Kidney epithelial cell (primary cell): ENCODE measurements around the gene BUB3. TPM values are rescaled to one million over a fixed set of nuclear protein-coding genes. Genes with fewer than 3 reads are reported as not detected.
"Not testable (repeated sequence)": the region's sequence is repeated elsewhere in the genome, so short reads cannot be mapped to it uniquely, and the experiment has no call there.

ENCODE experiments used
- DNase-seq: peaks from one replicate; pipeline ENCODE4 v3.0.0-alpha.2; 2010; ENCODE audit warnings: low read depth
- H3K27me3 ChIP-seq: 2 replicates; pipeline ENCODE4 v1.6.0; 2011; ENCODE audit warnings: low read length; ENCODE audit not compliant: control insufficient read depth, insufficient read depth
- H3K36me3 ChIP-seq: 2 replicates; pipeline ENCODE4 v1.5.1; 2011; ENCODE audit warnings: low read length; ENCODE audit not compliant: control insufficient read depth, insufficient read depth
- H3K4me3 ChIP-seq: 2 replicates; pipeline ENCODE4 v1.5.1; 2011; ENCODE audit warnings: low read depth, mild to moderate bottlenecking, control low read depth, low read length
- CTCF ChIP-seq: IDR thresholded peaks from 2 replicates; pipeline ENCODE4 v1.5.1; 2011; ENCODE audit warnings: mild to moderate bottlenecking, moderate library complexity, low read length, control low read depth, inconsistent platforms; ENCODE audit not compliant: insufficient read depth, poor library complexity, severe bottlenecking
- total RNA-seq: library from RNA; depleted of rRNA; stranded (reverse); fragments of >200 nt; gene quantifications from 2 replicates; pipeline ENCODE4 v1.2.3, GENCODE V29; 2015

The BUB3 gene
- total RNA-seq, 1 donor from 2014 or later = 153 TPM

DNA sequence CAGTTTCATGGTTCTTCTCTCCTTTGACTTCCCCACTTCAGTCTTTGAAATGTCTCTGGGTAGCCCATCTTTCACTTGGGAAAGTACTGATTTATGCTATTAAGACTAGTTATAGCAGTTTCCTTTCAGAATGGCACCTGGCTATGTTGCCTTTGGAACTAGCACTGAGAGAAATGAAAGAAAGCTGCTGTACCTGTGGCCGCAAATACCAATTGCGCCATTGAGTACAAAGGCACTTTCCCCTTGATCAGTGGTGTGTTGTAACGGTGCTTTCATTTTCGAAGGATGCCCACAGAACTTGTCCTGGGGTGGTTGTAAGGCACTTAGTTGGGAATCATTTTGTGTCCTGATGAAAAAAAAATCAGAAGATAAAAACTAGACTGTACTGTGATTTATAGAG, 16.8 kb downstream of the BUB3 start:
- no peak overlapping the region for H3K4me3 ChIP-seq
- no peaks in the 10 kb centered on the region for H3K27me3 ChIP-seq
- no peaks in the 10 kb centered on the region for H3K36me3 ChIP-seq
- TF ChIP-seq CTCF = no peak
- DNase-seq = no peak

GRCh38 chr10:123171616-123172015, 17.4 kb downstream of the BUB3 start:
- not testable (repeated sequence) for DNase-seq, H3K36me3 ChIP-seq, H3K27me3 ChIP-seq, H3K4me3 ChIP-seq

DNA sequence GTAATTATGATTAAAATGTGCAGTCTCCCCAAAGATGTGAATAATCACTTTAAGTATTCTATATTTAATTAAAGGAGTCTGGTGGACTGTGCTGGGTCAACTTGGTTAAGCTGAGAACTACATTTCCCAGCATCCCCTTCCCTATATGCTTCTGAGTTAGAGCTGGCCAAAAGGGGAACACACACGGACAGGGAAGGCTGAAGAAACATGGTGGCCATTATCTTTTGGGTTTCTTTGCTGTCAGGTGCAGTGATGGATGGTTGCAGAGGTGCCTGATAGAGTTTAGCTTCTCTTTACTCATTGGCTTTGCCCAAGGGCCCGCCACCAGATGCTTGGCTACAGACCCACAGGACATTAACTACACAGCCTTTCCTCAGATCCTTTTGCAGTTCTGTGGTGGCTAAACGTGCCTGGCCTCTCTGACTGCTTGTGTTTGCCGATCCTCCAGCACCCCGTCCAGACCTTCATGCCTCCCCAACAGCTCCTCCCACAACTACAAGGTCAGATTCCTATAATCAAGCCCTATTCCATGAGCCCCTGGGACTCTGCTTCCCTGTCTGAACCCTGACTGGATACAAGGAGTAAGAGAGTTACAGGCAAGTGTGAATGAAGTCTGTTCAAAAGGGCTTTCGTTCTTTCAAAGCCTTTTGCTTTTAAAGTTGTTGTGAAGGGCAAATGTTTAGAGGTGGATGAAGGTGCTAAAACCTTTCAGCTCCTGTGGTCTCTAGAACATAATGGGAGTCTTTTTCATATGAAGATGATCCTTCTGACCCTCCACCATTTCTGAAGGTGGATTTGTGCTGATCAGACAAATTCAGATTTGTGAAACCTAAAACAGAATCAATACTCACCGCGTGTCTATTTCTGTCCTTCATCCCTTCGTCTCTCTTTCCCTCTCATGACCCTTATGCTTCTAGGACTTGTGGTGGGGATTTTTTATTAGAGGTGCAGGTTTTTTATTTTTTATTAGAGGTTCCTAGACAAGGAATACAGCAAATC, 21.5 kb downstream of the BUB3 start:
- TF ChIP-seq CTCF = no peak
- no peak overlapping the region for H3K4me3 ChIP-seq
- no peaks in the 10 kb centered on the region for H3K36me3 ChIP-seq
- no peak for DNase-seq
- no peaks in the 10 kb centered on the region for H3K27me3 ChIP-seq

GRCh38 chr10:123178390-123178789, 24.2 kb downstream of the BUB3 start:
- H3K4me3 ChIP-seq, H3K36me3 ChIP-seq, H3K27me3 ChIP-seq, DNase-seq: not testable (repeated sequence)

DNA sequence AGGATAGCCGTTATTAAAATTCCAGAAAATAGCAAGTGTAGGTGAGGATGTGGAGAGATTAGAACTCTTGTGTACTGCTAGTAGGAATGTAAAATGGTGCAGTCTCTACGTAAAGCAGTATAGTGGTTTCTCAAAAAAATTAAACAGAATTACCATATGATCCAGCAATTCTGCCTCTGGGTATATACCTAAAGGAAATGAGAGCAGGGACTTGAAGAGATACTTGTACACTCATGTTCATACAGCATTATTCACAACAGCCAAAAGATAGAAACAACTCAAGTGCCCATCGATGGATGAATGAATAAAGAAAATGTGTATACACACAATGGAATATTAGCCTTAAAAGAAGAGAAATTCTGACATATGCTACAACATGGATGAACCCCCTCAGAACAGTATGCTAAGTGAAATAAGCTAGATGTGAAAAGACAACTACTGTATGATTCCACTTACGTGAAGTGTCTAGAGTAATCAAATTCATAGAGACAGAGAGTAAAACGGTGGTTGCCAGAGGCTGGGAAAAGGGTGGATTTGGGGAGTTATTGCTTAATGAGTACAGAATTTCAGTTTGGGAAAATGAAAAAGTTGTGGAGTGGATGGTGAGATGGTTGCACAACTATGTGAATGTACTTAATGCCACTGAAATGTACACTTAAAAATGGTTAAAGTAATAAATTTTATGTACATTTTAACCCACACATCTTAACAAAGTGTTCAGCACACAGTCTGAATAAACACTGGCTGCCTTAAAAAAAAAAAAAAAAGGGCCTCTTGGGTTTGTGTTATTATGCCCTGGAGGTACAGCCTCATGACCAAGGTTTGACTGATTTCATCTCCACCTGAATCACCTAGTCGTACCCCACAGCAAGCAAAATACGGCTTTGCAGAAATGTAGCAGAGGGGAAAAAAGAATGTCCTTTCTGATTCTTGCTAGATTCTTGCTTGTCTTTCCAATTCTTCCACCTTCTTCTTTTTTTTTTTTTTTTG, 26.2 kb downstream of the BUB3 start:
- Histone ChIP-seq H3K27me3 (no peaks in the 10 kb centered on the region), H3K36me3 (no peaks in the 10 kb centered on the region), H3K4me3 (no peak overlapping the region)
- TF ChIP-seq CTCF = no peak
- DNase-seq = no peak

DNA sequence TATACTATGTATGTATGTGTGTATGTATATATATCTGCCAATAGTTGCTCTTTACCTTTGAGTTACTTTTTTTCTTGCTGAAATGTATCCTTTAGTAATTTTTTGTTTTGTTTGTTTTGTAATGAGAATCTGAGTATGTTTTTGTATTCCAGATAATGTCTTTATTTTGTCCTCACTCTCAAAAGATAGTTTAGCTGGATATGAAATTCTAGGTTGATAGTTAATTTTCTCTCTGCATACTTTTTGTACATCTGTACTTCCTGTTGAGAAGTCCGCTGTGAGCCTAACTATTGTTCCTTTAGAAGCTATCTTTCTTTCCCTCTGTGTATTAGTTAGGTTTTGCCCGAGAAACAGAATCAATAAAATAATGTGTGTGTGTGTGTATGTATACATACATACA, 29.5 kb downstream of the BUB3 start:
- no peaks in the 10 kb centered on the region for H3K36me3 ChIP-seq
- H3K4me3 ChIP-seq = no peak overlapping the region
- no peak for TF ChIP-seq CTCF
- DNase-seq = no peak
- no peaks in the 10 kb centered on the region for H3K27me3 ChIP-seq
